ENCODE data around the gene SLC12A2. TPM values are rescaled to one million over a fixed set of nuclear protein-coding genes. Genes with fewer than 3 reads are reported as not detected.

Gene SLC12A2
- polyA plus RNA-seq, 5 donors: 40.8 to 83.6 (median 67.7) TPM

GRCh38 chr5:128092144-128092543 is 8.6 kb downstream of the SLC12A2 start:
- no peak for DNase-seq

GRCh38 chr5:128093368-128093767 is 9.8 kb downstream of the SLC12A2 start:
- no peak for DNase-seq

GRCh38 chr5:128097224-128097623 is 13.7 kb downstream of the SLC12A2 start:
- DNase-seq: no peak

- DNase-seq: no peak
Observed at GRCh38 chr5:128097781-128098180, 14.2 kb downstream of the SLC12A2 start.

- no peak for DNase-seq
Observed at GRCh38 chr5:128099944-128100343, 16.4 kb downstream of the SLC12A2 start.

GRCh38 chr5:128100860-128101557 is 17.4 kb downstream of the SLC12A2 start:
- no peak for DNase-seq

GRCh38 chr5:128101676-128102075 is 18.1 kb downstream of the SLC12A2 start:
- DNase-seq: no peak

- no peak for DNase-seq
Observed at GRCh38 chr5:128105203-128105602, 21.6 kb downstream of the SLC12A2 start.

GRCh38 chr5:128109138-128109537 is 25.6 kb downstream of the SLC12A2 start:
- DNase-seq: no peak

- DNase-seq: no peak
Observed at GRCh38 chr5:128109766-128110165, 26.2 kb downstream of the SLC12A2 start.

GRCh38 chr5:128111818-128112448 is 28.4 kb downstream of the SLC12A2 start:
- DNase-seq: no peak

GRCh38 chr5:128116445-128116844 is 32.9 kb downstream of the SLC12A2 start:
- no peak for DNase-seq

GRCh38 chr5:128118214-128118613 is 34.6 kb downstream of the SLC12A2 start:
- DNase-seq: no peak

- peak; percentile 16 to 33 for DNase-seq
Observed at GRCh38 chr5:128121651-128122050, 38.1 kb downstream of the SLC12A2 start.

- no peak for DNase-seq
Observed at GRCh38 chr5:128123936-128124335, 40.4 kb downstream of the SLC12A2 start.

- DNase-seq: no peak
Observed at GRCh38 chr5:128126241-128126640, 42.7 kb downstream of the SLC12A2 start.

- DNase-seq: no peak
Observed at GRCh38 chr5:128132499-128132898, 48.9 kb downstream of the SLC12A2 start.

GRCh38 chr5:128135286-128135685 is 51.7 kb downstream of the SLC12A2 start:
- DNase-seq: no peak

- no peak for DNase-seq
Observed at GRCh38 chr5:128143911-128144310, 60.3 kb downstream of the SLC12A2 start.

GRCh38 chr5:128144491-128144890 is 60.9 kb downstream of the SLC12A2 start:
- no peak for DNase-seq

- DNase-seq: peak in 1 of 2 donors; percentile 2
Observed at GRCh38 chr5:128146671-128147070, 63.1 kb downstream of the SLC12A2 start.

- no peak for DNase-seq
Observed at GRCh38 chr5:128154943-128155342, 71.4 kb downstream of the SLC12A2 start.

GRCh38 chr5:128155776-128156175 is 72.2 kb downstream of the SLC12A2 start:
- no peak for DNase-seq

- no peak for DNase-seq
Observed at GRCh38 chr5:128156521-128156920, 73.0 kb downstream of the SLC12A2 start.
